Liver (tissue), 3 donors: Measurements from ENCODE around the gene TAGLN2.

ENCODE experiments used
- JUND ChIP-seq, 2 donors: IDR thresholded peaks; 2 replicates each; pipeline ENCODE4 v1.6.1; 2016; ENCODE audit warnings: antibody characterized with exemption in 2 of 2
- NR2F2 ChIP-seq: IDR thresholded peaks from 2 replicates; pipeline ENCODE4 v1.6.1; 2016; ENCODE audit warnings: antibody characterized with exemption
- RAD21 ChIP-seq, 2 donors: IDR thresholded peaks; 2 replicates each; pipeline ENCODE4 v1.6.1; 2016; ENCODE audit warnings: antibody characterized with exemption in 2 of 2, mild to moderate bottlenecking in 2 of 2
- SP1 ChIP-seq: IDR thresholded peaks from 2 replicates; pipeline ENCODE4 v1.6.1; 2018; ENCODE audit warnings: antibody characterized with exemption, mild to moderate bottlenecking
- TAF1 ChIP-seq: conservative IDR thresholded peaks from 2 replicates; pipeline ENCODE4 v1.6.1; 2016; ENCODE audit warnings: antibody characterized with exemption, mild to moderate bottlenecking
- ZBTB33 ChIP-seq: IDR thresholded peaks from 2 replicates; pipeline ENCODE4 v1.6.1; 2016; ENCODE audit warnings: antibody characterized with exemption
- TF ChIP-seq, protein P1 (sequence below): IDR thresholded peaks from 2 replicates; pipeline ENCODE4 v1.6.1; 2016; ENCODE audit warnings: antibody characterized with exemption
- TF ChIP-seq, protein P2 (sequence below): fragments of 150-350 bp; IDR thresholded peaks from 2 replicates; pipeline ENCODE4 v1.5.1; 2017; ENCODE audit warnings: improper control_type of control experiment, low read depth, low read length; ENCODE audit not compliant: missing input control
- TF ChIP-seq, protein P3 (sequence below): IDR thresholded peaks from 2 replicates; pipeline ENCODE4 v1.6.1; 2016; ENCODE audit warnings: antibody characterized with exemption
- TF ChIP-seq, protein P4 (sequence below): IDR thresholded peaks from 2 replicates; pipeline ENCODE4 v1.6.1; 2016; ENCODE audit warnings: antibody characterized with exemption, mild to moderate bottlenecking
- donor health status: healthy.
- donor health status: healthy.

GRCh38 chr1:159920202-159920601 lies 5.1 kb downstream of the TAGLN2 start:
- TF ChIP-seq, protein P1, sequence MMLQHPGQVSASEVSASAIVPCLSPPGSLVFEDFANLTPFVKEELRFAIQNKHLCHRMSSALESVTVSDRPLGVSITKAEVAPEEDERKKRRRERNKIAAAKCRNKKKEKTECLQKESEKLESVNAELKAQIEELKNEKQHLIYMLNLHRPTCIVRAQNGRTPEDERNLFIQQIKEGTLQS: no peak
- TF ChIP-seq, protein P2, sequence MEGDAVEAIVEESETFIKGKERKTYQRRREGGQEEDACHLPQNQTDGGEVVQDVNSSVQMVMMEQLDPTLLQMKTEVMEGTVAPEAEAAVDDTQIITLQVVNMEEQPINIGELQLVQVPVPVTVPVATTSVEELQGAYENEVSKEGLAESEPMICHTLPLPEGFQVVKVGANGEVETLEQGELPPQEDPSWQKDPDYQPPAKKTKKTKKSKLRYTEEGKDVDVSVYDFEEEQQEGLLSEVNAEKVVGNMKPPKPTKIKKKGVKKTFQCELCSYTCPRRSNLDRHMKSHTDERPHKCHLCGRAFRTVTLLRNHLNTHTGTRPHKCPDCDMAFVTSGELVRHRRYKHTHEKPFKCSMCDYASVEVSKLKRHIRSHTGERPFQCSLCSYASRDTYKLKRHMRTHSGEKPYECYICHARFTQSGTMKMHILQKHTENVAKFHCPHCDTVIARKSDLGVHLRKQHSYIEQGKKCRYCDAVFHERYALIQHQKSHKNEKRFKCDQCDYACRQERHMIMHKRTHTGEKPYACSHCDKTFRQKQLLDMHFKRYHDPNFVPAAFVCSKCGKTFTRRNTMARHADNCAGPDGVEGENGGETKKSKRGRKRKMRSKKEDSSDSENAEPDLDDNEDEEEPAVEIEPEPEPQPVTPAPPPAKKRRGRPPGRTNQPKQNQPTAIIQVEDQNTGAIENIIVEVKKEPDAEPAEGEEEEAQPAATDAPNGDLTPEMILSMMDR: no peak
- TF ChIP-seq NR2F2 (no peak), TAF1 (no peak), JUND (IDR thresholded peaks at IDR 0.05) (no peak), ZBTB33 (no peak), SP1 (no peak), RAD21 (IDR thresholded peaks at IDR 0.05) (no peak)
- TF ChIP-seq, protein P3, sequence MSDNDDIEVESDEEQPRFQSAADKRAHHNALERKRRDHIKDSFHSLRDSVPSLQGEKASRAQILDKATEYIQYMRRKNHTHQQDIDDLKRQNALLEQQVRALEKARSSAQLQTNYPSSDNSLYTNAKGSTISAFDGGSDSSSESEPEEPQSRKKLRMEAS: no peak
- TF ChIP-seq, protein P4, sequence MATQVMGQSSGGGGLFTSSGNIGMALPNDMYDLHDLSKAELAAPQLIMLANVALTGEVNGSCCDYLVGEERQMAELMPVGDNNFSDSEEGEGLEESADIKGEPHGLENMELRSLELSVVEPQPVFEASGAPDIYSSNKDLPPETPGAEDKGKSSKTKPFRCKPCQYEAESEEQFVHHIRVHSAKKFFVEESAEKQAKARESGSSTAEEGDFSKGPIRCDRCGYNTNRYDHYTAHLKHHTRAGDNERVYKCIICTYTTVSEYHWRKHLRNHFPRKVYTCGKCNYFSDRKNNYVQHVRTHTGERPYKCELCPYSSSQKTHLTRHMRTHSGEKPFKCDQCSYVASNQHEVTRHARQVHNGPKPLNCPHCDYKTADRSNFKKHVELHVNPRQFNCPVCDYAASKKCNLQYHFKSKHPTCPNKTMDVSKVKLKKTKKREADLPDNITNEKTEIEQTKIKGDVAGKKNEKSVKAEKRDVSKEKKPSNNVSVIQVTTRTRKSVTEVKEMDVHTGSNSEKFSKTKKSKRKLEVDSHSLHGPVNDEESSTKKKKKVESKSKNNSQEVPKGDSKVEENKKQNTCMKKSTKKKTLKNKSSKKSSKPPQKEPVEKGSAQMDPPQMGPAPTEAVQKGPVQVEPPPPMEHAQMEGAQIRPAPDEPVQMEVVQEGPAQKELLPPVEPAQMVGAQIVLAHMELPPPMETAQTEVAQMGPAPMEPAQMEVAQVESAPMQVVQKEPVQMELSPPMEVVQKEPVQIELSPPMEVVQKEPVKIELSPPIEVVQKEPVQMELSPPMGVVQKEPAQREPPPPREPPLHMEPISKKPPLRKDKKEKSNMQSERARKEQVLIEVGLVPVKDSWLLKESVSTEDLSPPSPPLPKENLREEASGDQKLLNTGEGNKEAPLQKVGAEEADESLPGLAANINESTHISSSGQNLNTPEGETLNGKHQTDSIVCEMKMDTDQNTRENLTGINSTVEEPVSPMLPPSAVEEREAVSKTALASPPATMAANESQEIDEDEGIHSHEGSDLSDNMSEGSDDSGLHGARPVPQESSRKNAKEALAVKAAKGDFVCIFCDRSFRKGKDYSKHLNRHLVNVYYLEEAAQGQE: no peak
